HG02642 (cell line): ENCODE data around the gene ABHD4.
"Not testable (repeated sequence)": the region's sequence is repeated elsewhere in the genome, so short reads cannot be mapped to it uniquely, and the experiment has no call there.

Experiments
- ATAC-seq: cut with Tn5 transposase; IDR thresholded peaks from one replicate; pipeline ENCODE4 v1.9.1; 2021; ENCODE audit warnings: mild to moderate bottlenecking; ENCODE audit not compliant: unreplicated experiment, poor library complexity

ABHD4 gene

DNA sequence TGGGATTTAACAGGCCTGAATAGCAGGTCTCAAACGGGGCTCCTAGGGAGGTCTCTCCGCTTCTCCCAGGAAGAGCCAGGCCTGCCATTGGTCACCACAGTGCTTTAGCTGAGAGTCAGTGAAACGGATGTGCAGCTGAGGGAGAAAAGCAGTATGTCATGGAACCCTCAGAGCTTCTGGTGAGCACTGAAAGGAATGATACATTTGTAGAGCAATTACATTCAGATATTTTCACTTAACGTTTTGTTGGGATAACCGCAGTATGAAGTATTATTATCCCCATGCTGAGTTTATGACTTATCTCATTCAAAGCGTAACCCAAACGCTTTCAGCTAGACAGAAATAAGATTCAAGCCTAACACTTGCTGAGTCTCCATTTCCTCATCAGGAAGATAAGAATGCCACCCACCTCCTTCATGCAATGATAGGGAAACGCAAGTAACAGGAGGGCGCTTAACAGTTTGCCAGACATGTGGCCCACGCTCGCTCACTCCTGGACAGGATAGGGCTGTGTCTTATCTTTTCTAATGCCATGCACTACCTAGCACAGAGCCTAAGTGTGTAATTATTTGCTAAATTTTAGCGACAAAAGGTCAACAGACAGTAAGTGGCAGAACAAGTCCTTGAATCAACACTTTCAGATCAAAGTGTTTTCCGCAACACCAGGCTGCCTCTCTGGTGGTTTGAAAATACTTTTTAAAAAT lies 37.3 kb upstream of the ABHD4 start:
- no peak for ATAC-seq

DNA sequence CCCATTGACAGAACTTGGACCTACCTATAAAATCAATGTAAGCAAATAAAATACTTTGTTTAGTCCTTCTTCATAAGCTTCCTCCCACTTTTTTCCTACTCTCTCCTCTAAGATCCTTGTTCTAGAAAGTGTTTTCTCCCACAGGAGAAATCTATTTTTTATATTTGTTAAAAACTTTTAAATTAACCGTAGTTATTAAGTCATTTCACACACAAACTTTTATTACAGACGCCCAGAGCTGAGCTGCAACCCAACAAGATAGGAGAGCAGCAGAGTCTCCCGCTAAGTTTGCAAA lies 36.8 kb upstream of the ABHD4 start:
- no peak for ATAC-seq

DNA sequence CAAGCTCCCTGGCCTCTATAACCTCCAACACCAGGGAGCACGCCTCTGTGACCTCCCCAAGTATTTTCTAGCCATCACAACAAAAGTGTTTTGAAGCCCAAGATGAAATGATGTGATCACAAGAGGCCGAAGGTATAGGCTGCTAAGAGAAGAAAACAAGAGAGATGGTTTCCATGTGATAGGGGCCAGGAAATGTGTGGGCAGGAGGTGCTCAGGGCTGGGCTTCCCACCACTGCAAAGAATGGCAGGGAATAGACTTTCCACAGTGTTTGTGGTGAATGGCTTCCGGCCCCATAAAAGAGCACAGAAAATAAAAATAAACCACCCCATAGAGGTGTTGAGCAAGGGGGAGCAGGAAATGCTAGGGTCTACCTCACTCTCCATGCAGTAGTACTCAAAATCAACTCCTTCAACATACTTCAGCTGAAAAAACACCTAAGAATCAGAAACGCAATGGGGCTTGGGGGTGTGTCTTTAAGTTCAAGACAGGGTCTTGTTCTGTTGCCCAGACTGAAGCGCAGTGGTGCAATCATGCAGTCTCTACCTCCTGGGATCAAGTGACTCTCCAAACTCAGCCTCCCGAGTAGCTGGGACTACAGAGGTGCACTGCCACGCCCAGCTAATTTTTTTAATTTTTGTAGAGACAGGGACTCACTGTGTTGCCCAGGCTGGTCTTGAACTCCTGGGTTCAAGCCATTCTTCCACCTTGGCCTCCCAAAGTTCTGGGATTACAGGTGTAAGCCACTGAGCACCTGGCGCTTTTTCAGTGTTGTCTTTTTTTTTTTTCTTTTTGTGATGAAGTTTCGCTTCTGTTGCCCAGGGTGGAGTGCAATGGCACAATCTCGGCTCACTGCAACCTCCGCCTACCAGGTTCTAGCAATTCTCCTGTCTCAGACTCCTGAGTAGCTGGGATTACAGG lies 36.2 kb upstream of the ABHD4 start:
- ATAC-seq = no peak

DNA sequence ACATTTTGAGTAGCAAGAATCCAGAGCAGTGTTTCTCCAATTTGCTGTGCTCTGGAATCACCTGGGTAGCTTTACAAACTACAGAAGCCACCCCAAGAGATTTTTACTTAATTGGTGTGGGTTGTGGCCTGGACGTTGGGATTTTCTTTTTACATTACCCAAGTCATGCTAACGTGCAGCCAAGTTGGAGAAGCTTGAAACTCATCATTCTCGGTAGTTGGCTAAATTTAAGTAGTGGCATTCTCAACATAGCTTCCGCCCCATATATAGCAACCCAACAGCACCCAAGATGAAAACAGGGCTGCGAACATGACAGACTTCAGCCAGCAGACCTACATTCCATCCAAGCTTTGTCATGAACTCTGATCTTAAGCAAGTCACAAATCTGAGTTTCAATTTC lies 34.1 kb upstream of the ABHD4 start:
- ATAC-seq = peak; percentile 42

DNA sequence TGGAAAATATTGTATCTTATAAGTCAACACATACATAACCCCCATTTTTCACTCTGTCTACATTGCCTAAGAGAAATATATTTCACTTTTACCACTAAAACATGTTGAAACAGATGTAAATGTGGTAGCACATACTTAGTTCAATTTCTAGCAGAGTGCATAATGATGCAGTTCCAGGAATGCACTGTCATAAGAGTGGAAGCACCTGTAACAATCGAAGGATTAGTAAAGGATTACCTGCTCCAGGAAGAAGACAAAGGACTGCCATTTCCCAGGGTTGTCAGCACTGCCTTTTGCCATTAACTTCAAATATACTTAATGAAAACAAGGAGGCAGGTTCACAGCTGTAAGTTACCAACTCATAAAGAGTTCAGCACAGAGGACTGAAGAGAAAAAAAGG lies 33.6 kb upstream of the ABHD4 start:
- no peak for ATAC-seq

DNA sequence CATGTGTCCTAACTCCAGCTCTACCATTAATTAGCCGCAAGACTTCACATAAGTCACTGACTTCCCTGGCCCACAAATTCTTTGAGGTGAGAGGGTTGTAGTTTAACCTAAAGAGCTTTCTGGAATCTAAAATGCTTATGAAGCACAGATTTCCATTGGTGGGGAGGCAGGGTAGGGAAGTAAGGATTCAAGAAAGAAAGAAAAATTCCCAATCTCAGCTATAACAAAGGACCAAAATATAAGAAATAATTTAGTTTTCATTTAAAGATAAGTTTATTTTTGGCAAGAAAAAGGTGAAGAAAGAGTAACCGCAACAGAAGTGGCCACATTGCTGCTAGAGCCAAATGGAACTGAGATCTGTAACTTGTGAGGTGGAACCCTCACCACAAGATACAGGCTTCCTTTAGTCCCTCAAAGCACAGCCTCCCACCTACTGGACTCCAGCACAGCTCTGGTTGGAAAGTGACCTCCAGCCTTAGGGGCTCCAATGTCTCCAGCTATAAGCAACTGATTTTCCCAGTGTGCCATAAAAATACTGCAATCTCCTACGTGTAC lies 32.6 kb upstream of the ABHD4 start:
- no peak for ATAC-seq

DNA sequence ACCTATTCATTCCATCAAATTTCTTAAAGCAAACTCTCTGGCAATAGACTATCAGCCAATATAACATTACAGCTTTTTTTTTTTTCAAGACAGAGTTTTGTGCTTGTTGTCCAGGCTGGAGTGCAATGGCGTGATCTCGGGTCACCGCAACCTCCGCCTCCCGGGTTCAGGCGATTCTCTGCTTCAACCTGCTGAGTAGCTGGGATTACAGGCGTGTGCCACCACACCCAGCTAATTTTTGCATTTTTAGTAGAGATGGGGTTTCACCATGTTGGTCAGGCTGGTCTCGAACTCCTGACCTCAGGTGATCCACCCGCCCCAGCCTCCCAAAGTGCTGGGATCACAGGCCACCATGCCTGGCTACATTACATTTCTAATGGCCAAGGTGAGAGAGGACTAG lies 31.8 kb upstream of the ABHD4 start:
- not testable (repeated sequence) for ATAC-seq

DNA sequence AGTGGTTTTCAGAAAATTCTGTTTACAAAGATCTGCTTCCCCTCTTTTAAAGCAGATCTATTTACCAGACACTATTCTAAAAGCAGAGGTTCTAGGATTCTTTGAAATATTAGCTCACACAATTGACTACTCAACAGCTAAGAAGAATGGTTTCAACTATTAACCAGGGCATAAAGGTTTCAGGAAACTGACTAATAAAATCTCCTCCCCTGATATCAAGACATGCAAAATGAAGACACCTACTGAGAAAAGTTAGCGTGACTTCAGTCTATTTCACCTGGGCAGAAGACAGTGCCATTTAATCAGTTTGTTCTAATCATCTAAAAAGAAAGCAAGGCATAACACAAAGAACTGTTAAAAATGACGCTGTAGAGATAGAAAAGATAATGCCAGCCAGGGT lies 31.3 kb upstream of the ABHD4 start:
- ATAC-seq = no peak

DNA sequence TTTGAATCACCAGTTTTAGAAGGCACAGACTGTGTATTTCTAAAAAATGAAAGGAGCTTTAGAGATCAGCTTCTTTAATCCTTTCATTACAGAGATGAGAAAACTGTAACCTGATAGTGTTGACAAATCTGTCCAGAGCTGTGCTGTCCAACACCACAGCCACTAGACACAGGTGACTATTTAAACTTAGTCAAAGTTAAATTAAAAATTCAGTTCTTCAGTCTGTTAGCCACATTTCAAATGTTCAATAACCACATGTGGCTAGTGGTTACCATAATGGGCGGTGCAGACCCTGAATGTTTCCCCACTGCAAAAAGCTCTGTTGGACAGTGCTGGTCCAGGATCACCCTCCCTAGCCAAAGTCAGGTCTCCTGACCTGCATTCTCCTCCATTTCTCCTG lies 30.7 kb upstream of the ABHD4 start:
- no peak for ATAC-seq

DNA sequence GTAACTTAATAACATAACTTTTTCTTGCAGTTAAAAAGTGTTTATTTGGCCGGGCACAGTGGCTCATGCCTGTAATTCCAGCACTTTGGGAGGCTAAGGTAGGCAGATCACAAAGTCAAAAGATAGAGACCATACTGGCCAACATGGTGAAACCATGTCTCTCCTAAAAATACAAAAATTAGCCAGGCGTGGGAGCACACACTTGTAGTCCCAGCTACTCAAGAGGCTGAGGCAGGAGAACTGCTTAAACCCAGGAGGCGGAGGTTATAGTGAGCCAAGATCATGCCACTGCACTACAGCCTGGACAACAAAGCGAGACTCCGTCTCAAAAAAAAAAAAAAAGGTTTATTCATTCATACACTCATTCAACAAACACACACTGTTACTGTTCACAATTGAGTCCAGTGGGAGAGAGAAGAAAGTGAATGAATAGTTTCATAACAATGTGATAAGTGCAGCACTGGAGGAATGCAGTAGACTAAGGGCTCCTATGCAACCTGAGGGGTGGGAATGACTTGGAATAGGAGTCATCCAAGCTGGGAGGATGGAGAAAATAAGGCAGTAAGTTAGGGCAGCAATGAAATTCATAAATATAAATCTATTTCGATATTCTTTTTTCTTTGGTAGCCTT lies 28.9 kb upstream of the ABHD4 start:
- ATAC-seq = no peak

DNA sequence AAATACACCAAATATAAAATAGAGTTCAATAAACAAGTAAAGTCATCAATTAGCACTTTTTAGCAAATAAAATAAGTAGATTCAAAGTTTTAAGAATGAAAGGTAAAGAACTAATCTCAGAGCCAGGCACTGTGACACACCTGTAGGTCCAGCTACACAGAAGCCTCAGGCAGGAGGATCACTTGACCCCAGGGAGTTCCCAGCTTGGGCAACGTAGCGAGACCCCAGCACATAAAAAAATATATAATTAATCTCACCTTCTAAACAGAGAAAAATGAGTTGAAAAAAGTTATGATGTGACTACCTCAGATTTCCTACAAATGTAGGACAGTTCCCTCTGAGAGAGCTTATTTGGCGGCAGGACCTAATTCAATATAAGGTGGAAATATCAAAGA lies 28.4 kb upstream of the ABHD4 start:
- no peak for ATAC-seq

DNA sequence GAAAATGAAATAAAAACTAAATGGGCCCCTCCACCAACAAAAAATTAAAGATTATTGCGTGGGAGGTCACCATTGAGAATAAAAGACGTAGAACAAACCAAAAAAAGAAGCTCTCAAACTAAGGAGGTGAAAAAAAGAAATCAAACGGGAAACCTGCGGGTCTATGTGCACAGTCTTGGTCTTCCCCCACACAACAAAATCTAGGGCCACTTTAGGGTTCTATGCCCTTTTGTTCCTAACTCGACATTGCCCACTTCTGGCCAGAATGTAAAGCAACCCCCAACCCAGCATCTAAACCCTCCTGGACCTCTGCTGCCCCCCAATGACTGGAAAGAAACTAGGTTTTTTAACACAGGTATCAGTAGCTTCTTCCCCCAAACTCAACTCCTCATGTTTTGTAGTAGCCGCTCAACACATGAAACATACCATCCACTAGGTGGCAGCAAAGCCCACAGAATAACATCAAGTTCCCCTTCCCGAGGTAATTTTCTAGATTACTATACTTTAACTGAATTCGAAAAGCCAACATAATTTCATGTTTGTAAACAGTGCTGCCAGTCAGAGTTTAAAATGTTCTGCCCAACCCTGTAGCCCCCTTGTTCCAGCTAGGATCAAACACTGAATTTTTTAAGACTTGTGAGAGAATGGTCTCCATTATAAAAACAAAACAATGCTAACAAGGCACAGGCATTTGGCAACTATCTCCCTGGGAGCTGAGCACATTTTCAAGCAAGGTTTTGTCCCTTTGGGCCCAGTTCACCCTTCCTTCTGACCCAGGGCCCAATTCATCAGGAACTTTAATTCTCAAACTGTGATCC lies 27.8 kb upstream of the ABHD4 start:
- peak; percentile 71 for ATAC-seq

DNA sequence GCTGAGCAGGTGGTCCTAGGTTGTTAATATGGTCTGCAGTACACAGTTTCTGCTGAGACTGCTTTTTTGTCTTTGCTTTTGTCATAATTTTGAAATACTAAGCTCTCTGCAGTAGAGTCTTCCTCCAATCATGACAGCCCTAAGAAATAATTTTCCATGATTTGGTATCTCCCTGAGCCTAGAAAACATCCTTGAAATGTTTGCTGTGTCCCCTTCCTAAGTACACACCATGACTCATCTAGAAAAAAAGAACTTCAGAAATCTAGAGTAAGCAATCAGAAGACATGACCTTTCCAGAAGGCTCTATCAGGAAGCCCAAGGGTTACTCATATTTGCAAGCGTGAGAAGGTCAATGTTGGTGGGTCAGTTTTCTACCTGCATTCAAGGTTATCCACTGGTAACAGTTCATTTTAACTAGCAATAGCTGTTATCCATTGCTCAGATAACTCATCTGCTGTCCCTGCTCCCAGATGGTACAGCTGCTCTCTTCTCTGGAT lies 25.5 kb upstream of the ABHD4 start:
- no peak for ATAC-seq

DNA sequence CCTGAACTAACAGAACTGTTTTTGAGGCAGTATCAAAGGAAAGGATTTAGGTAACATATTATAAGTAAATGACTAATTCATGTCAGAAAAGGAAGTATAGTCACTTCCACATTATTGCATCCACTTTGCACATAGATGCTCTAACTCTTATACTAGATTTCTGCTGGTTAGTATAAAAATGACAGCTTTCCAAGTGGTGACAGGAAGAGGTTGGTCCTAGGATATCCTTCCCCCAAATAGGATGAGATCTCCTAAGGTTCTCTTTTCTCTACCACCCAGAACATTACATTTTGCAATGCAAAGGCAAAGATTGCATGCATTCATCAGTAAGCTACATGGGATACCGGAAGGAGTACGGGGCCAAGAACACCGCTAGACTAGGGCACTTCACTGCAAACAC lies 24.3 kb upstream of the ABHD4 start:
- ATAC-seq = no peak

DNA sequence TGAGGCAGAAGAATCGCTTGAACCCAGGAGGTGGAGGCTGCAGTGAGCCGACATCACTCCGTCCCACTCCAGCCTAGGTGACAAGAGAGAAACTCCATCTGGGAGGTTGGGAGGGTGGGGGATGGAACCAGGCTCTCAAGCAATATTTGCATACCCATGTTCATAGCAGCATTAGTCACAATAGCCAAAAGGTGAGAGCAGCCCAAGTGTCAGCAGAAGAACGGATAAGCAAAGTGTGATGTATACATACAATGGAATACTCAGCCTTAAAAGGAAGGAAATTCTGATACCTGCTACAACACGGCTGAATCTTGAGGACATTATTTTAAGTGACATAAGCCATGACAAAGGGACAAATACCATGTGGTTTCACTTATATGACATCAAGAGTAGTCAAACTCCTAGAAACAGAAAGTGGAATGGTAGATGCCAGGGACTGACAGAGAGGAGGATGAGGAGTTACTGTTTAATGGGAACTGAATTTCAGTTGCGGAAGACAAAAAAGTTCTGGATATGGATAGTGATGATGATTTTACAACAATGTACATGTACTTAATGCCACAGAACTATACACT lies 20.7 kb upstream of the ABHD4 start:
- no peak for ATAC-seq

DNA sequence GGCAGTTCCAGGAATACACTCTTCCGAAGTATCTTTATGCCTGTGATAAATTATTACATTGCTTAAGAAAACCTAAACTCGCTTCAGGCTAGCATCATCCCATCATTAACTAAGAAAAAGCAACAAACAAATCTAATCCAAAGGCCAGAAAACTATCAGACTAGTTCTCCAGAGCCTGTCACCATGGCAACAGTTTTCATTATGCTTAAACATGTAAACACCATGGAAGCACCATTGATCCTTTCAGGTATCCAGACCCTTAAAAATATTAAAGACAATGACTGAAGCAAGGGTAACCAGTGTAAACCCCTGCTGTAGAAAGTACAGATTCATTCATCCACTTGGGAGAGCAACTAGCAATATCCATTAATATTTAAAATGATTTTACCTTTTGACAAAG lies 18.9 kb upstream of the ABHD4 start:
- ATAC-seq = no peak

DNA sequence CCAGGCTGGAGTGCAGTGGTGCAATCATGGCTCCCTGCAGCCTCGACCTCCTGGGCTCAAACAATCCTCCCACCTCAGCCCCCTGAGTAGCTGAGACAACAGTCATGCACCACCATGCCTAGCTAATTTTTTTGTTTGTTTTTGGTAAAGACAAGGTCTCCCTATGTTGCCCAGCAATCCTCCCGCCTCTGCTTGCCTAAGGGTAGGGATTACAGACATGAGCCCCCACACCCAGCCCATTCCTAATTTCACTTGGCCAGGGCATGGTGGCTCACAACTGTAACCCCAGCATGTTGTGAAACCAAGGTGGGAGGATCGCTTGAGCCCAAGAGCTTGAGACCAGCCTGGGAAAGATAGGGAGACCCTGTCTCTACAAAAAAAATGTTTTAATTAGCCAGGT lies 18.2 kb upstream of the ABHD4 start:
- no peak for ATAC-seq

DNA sequence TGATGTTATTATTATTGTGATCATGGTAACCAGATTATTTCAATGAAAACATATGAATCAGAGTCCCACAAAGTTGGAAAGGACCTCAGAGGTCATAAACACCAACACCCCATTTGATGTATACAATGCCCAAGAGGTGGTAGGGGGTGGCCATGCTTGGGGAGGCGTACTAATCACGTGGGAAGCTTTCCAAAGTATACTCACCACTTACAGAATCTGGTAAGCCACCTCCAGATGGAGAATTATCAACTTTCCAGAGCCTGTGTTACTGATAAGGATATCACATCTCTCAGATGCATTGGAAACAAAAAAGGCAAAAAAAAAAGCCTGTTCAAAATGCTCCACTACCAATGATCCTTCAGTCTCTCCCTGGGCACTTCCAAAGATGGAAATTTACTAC lies 17.5 kb upstream of the ABHD4 start:
- no peak for ATAC-seq

DNA sequence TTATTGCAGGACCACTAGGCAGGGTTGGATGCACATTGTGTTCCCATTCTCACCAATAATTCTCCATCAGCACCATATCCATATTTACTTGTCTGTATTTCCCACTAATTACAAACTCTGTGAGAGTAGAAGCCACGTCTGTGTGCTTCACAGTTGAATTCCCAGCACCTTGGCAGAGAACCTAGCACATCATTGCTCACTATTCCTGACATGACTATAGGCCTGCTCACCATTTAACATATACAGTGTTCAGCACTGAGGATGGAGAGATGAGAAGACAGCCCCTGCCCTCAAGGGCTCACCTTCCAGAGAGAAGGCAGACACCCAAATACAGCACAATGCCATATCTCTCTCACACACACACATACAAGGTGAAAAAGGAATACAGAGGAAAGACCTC lies 14.1 kb upstream of the ABHD4 start:
- no peak for ATAC-seq

DNA sequence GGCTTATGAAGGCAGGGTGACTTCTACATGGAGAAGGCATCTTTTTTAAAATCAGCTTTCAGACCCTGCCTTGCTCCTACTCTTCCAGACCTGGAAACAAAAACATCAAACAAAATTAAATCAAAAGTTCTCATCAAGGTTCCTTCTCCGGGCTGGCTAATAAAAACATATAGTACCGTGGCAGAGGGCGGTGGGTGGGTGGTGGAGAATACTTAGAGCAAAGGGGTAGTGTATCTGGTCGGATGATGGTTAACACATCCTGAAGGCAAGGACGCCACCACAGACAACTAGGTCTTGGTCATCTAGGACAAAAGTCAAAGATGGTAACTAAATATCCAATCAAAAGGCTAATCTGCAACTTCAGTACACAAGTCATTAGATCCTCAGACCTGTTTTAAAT lies 10.9 kb upstream of the ABHD4 start:
- ATAC-seq = no peak
